Right ventricle myocardium superior (tissue), 1 donor: ENCODE data around the gene EN2. TPM values are rescaled to one million over a fixed set of nuclear protein-coding genes. Genes with fewer than 3 reads are reported as not detected.
"Not testable (repeated sequence)": the region's sequence is repeated elsewhere in the genome, so short reads cannot be mapped to it uniquely, and the experiment has no call there.

Source experiments
- ATAC-seq: fragments of 200-7000 bp; cut with Tn5 transposase; one replicate; pipeline ENCODE4 v1.9.1; 2020; ENCODE audit warnings: mild to moderate bottlenecking; ENCODE audit not compliant: poor library complexity
- DNase-seq: peaks from one replicate; pipeline ENCODE4 v3.0.0-alpha.2; 2020
- intact Hi-C: fragments of 100-400 bp; cut with DNase I; formaldehyde crosslinking; loops from one replicate; pipeline ENCODE4 v1.11.2; 2022
- total RNA-seq: library from RNA; stranded (reverse); fragmentation: NEBNext Ultra II Directional; extraction: Animal tissue kit (Norgen Biotek cat#: 25700); gene quantifications from one replicate; pipeline ENCODE4 v1.2.1, GENCODE V29; 2021
- donor health status: DM: no; HTN: yes; CAD: no; lungs with severe emphysema.

Gene EN2
- total RNA-seq, 1 donor from 2014 or later, result 0.11 TPM

DNA sequence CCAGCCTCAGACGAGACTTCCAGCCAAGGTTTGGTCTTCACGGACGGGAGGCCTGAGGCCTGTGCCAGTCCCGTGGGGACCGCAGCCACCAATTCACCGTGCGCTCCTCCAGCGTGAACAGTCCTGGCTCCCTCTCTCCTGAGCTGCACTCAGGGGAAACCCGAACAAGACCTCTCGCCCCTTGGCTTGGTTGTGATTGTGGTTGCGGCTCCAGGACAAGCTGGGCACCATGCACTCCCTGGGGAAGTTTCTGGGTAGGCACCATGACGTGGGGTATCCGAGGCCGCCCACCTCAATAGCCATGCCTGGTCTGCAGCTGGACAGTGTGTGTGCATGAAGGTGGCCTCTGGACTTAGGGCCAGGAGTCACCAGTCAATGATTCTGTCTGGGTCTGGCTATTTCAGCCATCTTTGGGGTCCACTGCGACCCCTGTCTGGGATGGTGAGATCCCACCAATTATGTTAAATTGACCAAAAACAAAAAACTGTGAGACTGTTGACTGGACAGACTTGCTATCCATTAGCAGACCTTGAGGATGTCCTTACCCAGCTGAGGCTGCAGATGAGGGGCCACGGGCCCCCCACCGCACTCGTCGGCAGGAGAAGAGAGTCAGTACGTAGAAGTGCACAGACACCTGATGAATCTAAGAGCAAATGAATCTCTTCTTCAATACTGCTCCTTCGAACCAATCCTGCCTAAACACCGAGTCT lies 33.5 kb upstream of the EN2 start:
- ATAC-seq, result no peak
- peak; percentile 36 for DNase-seq
- intact Hi-C loops, result no loop called here

DNA sequence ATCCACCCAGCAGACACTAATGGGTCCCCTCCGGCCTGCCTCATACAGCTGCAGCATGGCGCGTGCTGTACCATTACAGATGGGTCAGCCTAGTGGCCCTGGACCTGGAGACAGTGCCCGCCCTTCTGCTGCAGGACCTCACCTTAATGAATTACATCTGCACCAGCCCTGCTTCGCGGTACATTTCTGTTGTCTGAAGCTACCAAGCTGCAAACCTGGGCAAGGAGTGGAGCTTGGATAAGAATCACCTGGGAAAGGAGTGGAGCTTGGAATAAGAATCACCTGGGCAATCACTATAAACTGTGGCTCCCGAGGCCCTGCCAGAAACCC lies 33.0 kb upstream of the EN2 start:
- DNase-seq (no peak), ATAC-seq (no peak)
- intact Hi-C loops, result no loop called here

DNA sequence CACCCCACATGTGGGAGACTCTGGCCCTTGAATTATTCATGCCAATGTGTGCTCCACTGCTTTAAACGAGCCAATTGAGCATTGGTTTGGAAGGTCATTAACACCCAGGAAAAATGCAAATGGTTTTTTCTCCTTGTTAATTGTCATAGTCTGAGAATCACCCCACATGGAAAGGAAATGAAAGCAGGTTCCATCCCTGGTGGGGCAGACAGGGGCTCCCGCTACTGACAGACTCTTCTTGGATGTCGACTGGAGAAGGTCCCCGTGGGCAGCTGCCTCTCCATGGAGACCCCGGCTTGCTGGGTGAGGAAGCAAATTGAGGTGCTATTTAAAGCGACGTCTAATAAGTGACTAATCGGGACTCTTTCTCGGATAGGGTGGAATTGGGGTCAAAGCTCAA lies 32.0 kb upstream of the EN2 start:
- ATAC-seq (no peak), DNase-seq (no peak)
- intact Hi-C loops, result no loop called here

DNA sequence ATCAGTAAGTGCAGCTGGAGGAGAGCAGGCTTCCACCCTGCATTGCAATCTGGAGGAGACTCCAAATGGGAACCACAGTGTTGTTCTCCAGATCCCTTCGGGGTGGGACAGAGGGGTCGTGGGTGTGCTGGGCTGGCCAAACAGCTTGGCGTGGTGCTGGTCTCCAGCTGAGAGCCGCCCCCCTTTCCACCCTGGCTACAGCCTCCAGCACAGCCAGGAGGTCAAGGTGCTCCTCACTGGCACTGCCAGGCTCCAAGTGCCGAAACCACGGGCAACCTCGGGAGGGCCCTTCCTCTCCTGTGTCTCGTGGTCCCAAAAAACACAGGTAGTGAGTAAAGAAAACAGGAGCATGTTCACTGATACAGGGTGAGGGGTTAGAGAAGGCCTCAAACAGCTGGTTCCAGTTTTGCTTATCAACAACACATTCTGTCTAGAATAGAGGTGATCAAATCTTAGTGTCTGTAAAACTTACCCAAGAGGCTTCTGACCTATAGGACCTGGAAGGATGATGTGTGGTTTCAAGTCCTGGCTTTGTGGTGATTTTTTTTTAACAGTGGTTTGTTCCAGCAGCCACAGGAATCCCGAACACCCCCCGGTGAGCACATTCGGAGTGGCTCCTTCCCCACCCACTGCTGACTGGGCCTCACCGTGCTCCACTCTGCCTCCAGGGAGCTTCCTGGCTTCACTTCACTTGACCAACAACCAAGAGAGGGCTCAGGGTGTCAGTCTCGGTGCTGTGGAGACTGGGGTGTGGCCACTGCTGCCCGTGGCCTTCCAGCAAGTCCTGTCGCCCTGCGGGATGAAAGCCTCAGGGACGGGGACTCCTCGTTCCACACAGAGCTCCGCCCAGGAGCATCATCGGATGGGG lies 31.2 kb upstream of the EN2 start:
- ATAC-seq (no peak), DNase-seq (peak; percentile 29)
- intact Hi-C loops, result no loop called here

DNA sequence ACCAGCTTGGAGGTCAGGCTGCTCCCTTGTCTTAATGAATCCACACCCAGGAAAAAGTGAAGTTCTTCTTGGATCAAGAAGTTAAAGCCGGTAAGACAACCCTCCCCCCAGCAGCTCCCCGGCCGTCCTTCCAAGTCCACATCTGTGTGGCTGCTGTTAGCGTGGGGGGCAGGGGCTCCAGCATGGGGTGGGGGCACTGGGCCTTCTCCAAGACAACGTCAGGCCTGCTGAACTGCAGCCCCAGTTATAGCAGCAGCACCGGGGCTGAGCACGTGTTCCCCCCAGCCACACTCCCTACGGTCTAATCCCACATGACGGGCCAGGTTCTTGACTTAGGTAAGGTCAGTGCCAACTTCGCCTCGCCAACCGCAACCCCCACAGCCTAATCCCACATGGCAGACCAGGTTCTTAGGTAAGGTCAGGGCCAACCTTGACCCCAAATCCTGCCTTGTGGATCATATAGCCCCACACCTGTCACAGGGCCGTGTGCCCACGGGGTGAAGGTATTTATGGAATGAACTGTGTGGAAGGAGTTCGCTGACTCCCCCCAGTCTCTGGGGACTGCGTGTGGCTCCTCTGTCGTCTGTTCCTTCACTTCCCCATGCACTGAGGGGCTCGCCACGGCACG lies 30.4 kb upstream of the EN2 start:
- intact Hi-C loops, result no loop called here
- ATAC-seq (no peak), DNase-seq (peak; percentile 18)

DNA sequence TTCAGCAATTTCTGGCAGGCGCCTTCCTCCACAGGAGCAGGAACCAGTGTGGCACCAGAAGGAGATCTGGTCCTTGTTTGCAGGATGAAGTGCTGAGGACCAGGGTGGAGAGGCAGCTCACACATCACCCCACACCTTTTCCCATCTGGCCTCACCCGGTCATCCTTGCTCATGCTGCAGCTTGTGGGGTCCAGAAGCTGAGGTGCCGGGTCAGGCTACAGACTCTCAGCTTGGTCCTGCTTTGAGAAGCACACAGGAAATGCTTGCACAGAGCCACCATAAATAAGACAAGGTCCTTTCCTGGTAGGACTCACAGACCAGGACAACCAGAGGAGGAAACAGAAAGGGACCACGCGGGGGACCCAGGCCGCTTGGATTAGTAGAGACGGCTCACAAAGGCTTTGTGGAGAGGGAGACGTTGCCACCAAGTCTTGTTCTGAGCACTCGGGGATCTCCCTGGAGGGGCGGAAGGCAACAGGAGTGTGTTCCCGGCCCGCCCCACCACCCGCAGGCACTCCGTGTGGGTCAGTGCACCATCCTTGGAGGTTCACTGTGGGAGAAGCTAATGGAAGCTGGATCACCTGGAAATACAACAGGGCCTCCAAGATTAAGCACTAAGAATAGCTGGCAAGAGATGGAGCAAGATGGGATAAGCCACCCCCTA lies 29.6 kb upstream of the EN2 start:
- ATAC-seq (no peak), DNase-seq (peak; percentile 21)
- intact Hi-C loops, result no loop called here

DNA sequence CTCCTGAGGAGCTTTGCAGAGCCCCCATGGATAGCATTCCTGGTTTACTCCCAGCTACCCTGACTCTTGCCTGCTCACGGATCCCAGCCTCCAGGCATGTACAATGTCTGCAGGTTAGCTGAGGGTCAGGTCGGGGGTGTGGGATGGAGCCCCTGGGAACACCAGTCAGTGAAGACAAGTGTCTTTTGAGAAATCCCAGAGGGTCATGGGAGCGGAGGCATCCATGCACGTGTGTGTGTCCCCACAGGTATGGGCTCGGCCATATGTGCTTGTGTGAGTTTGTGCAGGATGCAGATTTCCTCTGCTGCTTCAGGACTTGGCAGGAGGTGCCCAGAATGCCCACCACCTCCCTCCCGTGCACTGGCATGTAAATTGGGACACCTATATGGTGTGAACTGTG lies 28.3 kb upstream of the EN2 start:
- DNase-seq, result no peak

DNA sequence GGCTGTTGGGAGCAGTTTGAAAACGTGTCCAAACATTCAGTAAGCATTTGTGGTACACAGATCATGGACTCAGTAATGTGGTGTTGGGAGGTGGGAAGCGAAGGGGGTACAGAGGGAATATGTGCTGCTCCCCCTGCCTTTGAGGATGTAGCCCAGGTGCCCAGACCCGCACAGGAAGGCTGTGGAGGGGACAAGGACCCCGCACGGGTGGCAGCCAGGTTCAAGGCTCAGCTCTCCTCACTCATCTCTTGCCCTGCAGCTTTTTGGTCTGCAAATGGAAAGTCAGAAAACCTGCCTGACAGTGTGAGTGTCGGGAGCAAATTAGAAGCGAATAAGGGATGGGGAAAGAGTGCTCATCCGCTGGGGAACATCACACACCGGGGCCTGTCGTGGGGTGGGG lies 27.3 kb upstream of the EN2 start:
- intact Hi-C loops, result no loop called here
- no peak for ATAC-seq
- no peak for DNase-seq

More for the DNA sequence above, 28.3 kb upstream of the EN2 start:
- intact Hi-C loops, result no loop called here
- ATAC-seq, result no peak

DNA sequence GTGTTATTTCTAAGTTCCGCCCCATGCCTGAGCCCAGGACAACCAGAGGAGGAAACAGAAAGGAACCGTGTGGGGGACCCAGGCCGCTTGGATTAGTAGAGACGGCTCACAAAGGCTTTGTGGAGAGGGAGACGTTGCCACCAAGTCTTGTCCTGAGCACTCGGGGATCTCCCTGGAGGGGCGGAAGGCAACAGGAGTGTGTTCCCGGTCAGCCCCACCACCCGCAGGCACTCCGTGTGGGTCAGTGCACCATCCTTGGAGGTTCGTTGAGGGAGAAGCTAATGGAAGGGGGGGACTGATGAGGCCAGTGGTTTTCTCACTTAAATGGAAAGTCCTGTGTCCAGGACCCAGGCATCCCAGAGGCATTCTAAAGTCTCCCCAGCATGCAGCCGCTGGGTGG lies 26.7 kb upstream of the EN2 start:
- no peak for DNase-seq
- no peak for ATAC-seq
- intact Hi-C loops, result no loop called here

DNA sequence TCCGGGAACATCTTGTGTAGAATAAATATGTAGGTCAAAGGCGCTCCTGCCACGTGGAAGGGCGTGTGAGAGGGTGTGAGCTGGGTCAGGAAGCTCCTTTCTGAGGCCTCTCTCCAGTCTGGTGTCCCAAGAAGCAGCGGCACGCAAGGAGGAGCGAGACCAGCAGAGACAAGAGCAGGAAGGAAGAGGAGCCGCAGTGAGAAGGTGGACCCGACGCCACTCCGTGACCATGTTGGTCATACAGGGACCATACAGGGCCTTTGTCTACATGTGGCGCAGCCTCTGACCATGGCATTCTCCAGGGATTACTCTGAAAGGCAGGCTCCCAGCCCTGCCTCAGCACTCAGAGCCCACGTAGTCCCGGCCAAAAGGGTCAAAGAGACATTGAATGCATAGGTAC lies 26.2 kb upstream of the EN2 start:
- intact Hi-C loops, result no loop called here
- DNase-seq (no peak), ATAC-seq (no peak)

DNA sequence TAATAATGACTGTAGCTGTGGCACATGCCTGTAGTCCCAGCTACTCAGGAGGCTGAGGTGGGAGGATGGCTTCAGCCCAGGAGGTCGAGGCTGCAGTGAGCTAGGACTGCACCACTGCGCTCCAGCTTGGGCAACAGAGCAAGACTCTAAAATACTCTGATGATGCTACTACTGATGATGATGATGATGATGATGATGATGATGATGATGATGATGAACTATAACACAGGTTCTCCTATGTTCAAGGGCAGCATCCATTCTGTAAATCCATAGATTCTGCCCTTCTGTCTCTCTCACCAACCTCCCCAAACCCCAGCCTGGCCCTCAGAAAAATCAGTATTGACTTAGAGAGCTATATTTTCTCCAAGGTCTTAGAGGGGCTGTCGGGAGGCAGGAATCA lies 22.8 kb upstream of the EN2 start:
- no peak for ATAC-seq
- intact Hi-C loops, result no loop called here
- DNase-seq, result no peak

DNA sequence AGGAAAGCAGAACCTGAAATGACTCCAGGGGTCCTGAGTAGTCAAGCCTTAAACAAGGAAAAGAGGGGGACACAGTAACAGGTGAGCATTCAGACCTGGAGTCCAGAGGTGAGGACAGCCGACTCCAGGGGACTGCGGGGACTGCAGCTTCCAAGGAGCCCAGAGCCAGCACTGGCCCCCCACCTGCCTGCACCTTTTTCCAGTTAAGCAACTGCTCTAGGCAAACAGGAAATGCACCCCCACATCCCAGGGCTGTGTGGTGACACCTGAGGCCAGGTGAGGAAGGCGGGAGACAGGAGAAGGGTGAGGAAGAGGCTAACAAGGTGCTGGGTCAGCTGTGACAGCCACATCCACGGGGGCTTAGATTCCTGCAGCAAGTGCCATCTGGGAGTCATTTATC lies 20.1 kb upstream of the EN2 start:
- DNase-seq, result no peak
- no peak for ATAC-seq

DNA sequence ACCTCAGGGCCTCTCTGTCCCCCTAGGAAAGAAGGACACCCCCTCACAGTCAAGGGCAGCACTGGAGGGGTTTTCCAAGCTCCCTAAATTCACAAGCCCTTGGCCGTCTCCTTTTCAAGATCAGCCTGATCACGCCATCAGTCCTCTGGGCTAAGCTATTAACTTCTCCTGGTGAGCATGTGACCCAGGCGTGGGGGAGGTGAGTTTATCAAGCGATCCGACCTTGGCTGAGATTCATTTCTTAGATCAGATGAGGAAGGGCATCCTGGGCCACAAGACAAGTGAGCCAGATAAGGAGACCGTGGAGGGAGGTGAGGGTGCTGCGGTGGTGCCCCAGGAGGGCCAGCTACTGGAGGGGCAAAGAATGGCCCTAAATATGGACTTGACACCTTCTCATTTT lies 19.2 kb upstream of the EN2 start:
- DNase-seq (no peak), ATAC-seq (no peak)

More for the DNA sequence above, 20.1 kb upstream of the EN2 start:
- intact Hi-C loops, result no loop called here

DNA sequence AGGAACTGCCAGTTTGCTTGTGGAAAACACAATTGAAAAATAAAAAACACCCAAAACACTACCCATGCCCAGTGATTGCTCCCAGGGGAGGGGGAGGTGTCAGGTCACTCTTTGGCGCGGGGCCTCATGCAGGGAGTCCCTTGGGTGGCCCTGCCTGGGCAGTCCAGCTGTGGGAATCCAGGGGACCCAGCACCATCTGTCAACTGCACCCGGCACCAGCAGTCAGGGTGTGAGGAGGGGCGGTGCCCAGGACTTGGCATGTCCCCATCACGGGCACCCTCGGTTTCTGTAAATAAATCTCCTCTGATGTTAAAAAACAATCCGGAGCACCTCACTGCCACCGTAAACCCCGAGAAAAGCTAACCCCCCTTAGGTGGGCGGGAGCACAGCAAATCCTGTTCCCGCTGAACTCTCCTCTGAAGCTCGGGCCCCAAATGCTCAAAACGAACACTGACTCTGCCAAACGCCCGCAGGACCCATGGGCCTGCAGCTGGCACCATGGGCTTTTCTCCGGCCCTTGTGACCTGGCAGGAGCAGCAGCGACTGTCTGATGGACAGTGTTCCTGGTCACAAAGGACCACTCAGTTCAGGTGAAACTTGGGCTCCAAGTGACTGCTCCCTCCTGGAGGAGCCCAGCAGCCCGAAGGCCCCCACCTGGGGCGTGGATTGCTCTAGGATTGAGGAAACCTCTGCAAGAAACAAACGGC lies 18.5 kb upstream of the EN2 start:
- ATAC-seq (no peak), DNase-seq (no peak)
- intact Hi-C loops, result no loop called here

More for the DNA sequence above, 19.2 kb upstream of the EN2 start:
- intact Hi-C loops, result no loop called here

DNA sequence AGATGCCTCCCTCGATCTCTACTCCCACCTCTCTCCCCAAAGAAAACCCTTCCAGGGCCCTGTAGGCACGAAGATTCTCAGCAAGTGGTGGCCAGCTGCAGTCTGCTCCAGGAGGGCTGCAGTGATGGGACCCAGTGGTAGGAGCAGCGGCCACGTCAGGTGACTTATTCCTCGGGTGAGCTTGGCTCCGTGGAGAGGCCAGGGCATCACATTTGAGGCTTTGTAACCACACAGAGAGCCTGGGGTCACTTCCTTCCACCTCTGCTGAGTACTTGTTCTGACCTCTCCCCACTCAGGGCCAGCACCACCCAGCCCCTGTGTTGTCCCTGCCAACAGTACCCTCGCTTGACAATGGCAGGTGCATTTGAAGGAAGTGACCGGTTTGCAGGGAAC lies 17.9 kb upstream of the EN2 start:
- intact Hi-C loops, result no loop called here
- ATAC-seq (no peak), DNase-seq (no peak)

DNA sequence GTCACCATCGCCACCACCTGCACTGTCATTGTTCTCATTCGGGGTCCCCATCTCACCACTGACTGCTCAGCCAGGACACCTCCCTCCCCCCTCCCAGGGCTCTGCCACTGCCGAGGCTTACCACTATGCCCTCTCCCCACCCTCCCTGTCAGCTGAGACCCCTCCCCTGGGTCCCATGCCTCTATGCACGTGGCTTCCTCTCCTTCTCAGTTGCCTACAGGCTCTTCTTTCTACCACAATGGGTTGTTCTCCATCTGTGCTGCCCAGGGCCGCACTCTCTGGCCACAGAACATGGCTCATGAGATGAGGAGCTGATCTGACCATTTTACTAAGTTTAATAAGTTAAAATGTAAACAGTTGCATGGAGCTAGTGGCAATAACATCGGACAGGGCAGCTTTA lies 16.1 kb upstream of the EN2 start:
- no peak for ATAC-seq
- intact Hi-C loops, result no loop called here
- DNase-seq, result no peak

DNA sequence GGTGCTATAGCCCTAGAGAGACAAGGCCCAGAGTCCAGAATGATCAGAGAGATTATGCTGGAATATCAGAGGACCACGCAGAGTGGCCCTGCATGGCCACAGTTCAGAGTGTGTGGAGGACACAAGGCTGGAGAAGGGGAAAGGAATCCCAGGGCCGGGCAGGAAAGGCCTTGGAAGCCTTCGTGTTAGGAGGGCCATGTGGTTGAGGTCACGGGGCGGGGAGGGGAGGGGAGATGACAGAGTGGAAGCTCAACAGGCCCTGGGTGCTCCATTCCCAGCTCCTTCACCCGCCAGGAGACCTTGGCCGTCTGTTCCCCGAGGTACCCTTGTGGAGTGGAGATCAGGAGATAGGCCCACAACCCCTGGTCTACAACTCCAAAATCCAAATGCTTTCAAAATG lies 13.2 kb upstream of the EN2 start:
- intact Hi-C loops, result no loop called here
- ATAC-seq (no peak), DNase-seq (no peak)

DNA sequence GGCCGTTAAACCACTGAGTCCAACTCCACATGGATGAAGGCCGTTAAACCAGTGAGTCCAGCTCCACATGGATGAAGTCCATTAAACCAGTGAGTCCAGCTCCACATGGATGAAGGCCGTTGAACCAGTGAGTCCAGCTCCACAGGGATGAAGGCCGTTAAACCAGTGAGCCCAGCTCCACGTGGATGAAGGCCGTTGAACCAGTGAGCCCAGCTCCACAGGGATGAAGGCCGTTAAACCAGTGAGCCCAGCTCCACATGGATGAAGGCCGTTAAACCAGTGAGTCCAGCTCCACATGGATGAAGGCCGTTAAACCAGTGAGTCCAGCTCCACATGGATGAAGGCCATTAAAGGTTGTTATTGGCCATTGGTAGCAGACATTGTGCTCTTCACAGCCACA lies 12.3 kb upstream of the EN2 start:
- DNase-seq, ATAC-seq, intact Hi-C loops: not testable (repeated sequence)

DNA sequence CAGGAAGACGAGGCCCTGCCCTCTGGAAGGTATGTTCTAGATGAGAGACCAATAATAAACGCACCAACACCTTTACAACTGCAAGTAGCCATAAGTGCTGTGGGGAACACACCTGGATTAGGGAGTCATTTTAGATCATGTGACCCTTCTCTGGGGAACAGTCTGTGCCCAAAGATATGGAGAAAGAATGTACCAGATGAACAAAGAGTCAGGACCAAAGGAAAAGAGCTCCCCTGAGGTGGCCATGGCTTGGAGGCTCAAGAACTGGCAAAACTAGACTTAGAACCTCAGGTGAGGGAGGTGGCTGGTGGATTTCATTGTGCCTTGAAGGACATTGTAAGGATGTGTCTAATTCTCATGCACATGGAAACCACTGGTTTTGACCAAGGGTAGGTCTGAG lies 10.3 kb upstream of the EN2 start:
- ATAC-seq (no peak), DNase-seq (no peak)
- intact Hi-C loops, result no loop called here
